ENCODE measurements around the gene SFT2D3. TPM values are rescaled to one million over a fixed set of nuclear protein-coding genes. Genes with fewer than 3 reads are reported as not detected.

Gene SFT2D3
- total and polyA plus RNA-seq, 2 of the 8 experiments (the other 6 are each of a cell fraction or from before 2014, with no cell fraction given): 7.3 to 10.3 TPM

GRCh38 chr2:127658146-127658545 lies 43.2 kb upstream of the SFT2D3 start:
- Histone ChIP-seq H4K5ac (ENCODE audit: insufficient read length, low read depth, low read length) (no peak overlapping the region), H3K23me2 (ENCODE audit: low read depth, low read length) (no peaks in the 10 kb centered on the region), H3K79me1 (ENCODE audit: low read depth, low read length) (no peaks in the 10 kb centered on the region), H3K27ac (ENCODE audit: low read depth, low read length) (no peak overlapping the region), H3K56ac (replicated peaks; ENCODE audit: insufficient read length, low read depth, low read length) (no peak overlapping the region), H3K4me3 (ENCODE audit: extremely low read depth in 1 of 4, insufficient read depth in 2 of 4, low read depth in 3 of 4, low read length in 4 of 4) (no peak overlapping the region), H2BK5ac (ENCODE audit: low read depth, low read length) (no peak overlapping the region), H2BK15ac (ENCODE audit: low read length) (no peak overlapping the region), H3K79me2 (ENCODE audit: control insufficient read depth in 1 of 2, insufficient read depth in 2 of 2, low read length in 2 of 2) (no peaks in the 10 kb centered on the region), H4K8ac (ENCODE audit: extremely low read depth, insufficient read depth, low read length) (no peak overlapping the region), H3K4ac (replicated peaks; ENCODE audit: insufficient read length, low read depth, low read length) (no peak overlapping the region), H3K27me3 (replicated peaks in 1 of 4; ENCODE audit: control insufficient read depth in 3 of 4, extremely low read depth in 1 of 4, insufficient read depth in 3 of 4, low read length in 3 of 4) (peaks cover 0 to 4% (median 2%) of the 10 kb centered on the region in 4 experiments; a peak in 3 of 7 replicates), H3K18ac (ENCODE audit: extremely low read depth, low read length) (no peak overlapping the region), H3K4me1 (replicated peaks in 1 of 4; ENCODE audit: control insufficient read depth in 3 of 4, insufficient read depth in 4 of 4, low read length in 3 of 4) (no peaks in the 10 kb centered on the region; a peak in 3 of 7 replicates), H3K23ac (ENCODE audit: insufficient read length) (no peak overlapping the region), H2AFZ (ENCODE audit: low read length) (no peak overlapping the region), H4K20me1 (replicated peaks in 1 of 2; ENCODE audit: control insufficient read depth in 1 of 2, insufficient read depth in 2 of 2, low read length in 2 of 2) (peaks cover 0 to 1% of the 10 kb centered on the region in 2 experiments), H3K4me2 (ENCODE audit: insufficient read depth in 1 of 2, low read depth in 2 of 2, low read length in 2 of 2) (no peak overlapping the region), H3K36me3 (ENCODE audit: control insufficient read depth in 2 of 4, insufficient read depth in 4 of 4, low read length in 3 of 4) (no peaks in the 10 kb centered on the region), H2BK20ac (ENCODE audit: low read length) (no peak overlapping the region), H3K14ac (ENCODE audit: insufficient read length) (no peak overlapping the region), H2BK120ac (replicated peaks; ENCODE audit: low read depth, low read length) (no peak overlapping the region), H2AK5ac (ENCODE audit: low read depth, low read length) (no peak overlapping the region), H4K91ac (replicated peaks; ENCODE audit: insufficient read length, low read length) (no peak overlapping the region), H3K9me3 (ENCODE audit: insufficient read depth in 2 of 2, low read depth in 1 of 2, low read length in 1 of 2) (no peaks in the 10 kb centered on the region), H3K9ac (replicated peaks in 1 of 4; ENCODE audit: extremely low read depth in 1 of 4, low read depth in 3 of 4, low read length in 3 of 4) (no peak overlapping the region), H2BK12ac (ENCODE audit: low read depth, low read length) (no peak overlapping the region)
- ChIA-PET CTCF (ENCODE audit: partially characterized antibody) (interaction anchor here (1.8 kb wide), 1 partner anchor 67 kb away, joined by 7 read pairs; no protein-coding TSS in a partner anchor), POLR2A (ENCODE audit: partially characterized antibody) (no interaction called here)
- WGBS, 2 experiments (ENCODE audit: extremely low coverage in 1 of 2, insufficient coverage in 1 of 2, insufficient read length in 1 of 2, insufficient replicate concordance in 2 of 2, low coverage in 1 of 2, low lambda C conversion rate in 2 of 2, missing lambda C conversion rate in 1 of 2): 77% methylated on average over 6 of the region's 6 CpGs; no CpG with 5 or more reads in 1 of the 2 experiments
- no peak for FAIRE-seq
- TF ChIP-seq CTBP2 (IDR thresholded peaks at IDR 0.05; ENCODE audit: borderline replicate concordance, insufficient read depth, insufficient read length, low read length): no peak
- TF ChIP-seq HDAC2 (IDR thresholded peaks at IDR 0.05; ENCODE audit: borderline replicate concordance in 1 of 2, low read depth in 2 of 2, low read length in 2 of 2): no peak
- TF ChIP-seq TEAD4 (IDR thresholded peaks at IDR 0.05; ENCODE audit: low read depth, low read length): no peak
- TF ChIP-seq KDM5A (IDR thresholded peaks at IDR 0.05; ENCODE audit: low read length): no peak
- DNase-seq (ENCODE audit: low read depth in 1 of 2, low spot score in 2 of 2): no peak

All from H1 (cell line).